Astrocyte (in vitro differentiated cells and primary cell): Measurements from ENCODE around the gene P4HB. TPM values are rescaled to one million over a fixed set of nuclear protein-coding genes. Genes with fewer than 3 reads are reported as not detected.
A peak's percentile ranks its signal among the peaks of the same experiment; 100 is the strongest.

Experiments used
- DNase-seq: peaks from one replicate; pipeline ENCODE4 v3.0.0-alpha.2; 2010; ENCODE audit warnings: low read depth
- FAIRE-seq: peaks from 2 replicates; lab custom pipeline; 2011; peaks lifted over from hg19 to GRCh38; lab: Jason Lieb, UNC
- H2AFZ ChIP-seq: 2 replicates; pipeline ENCODE4 v1.6.0; 2012; ENCODE audit warnings: low read depth, low read length, inconsistent platforms
- H3K27ac ChIP-seq: 2 replicates; pipeline ENCODE4 v1.5.1; 2011; ENCODE audit warnings: low read depth, low read length, inconsistent platforms
- H3K27me3 ChIP-seq: 2 replicates; pipeline ENCODE4 v1.6.0; 2011; ENCODE audit warnings: low read length, inconsistent platforms; ENCODE audit not compliant: insufficient read depth
- H3K36me3 ChIP-seq: 2 replicates; pipeline ENCODE4 v1.5.1; 2011; ENCODE audit warnings: low read length, inconsistent platforms; ENCODE audit not compliant: insufficient read depth
- H3K4me1 ChIP-seq: 2 replicates; pipeline ENCODE4 v1.5.1; 2011; ENCODE audit warnings: low read length, inconsistent platforms; ENCODE audit not compliant: insufficient read depth
- H3K4me2 ChIP-seq: 2 replicates; pipeline ENCODE4 v1.6.0; 2012; ENCODE audit warnings: low read length, inconsistent platforms
- H3K4me3 ChIP-seq: 2 replicates; pipeline ENCODE4 v1.5.1; 2011; ENCODE audit warnings: low read depth, mild to moderate bottlenecking, low read length, inconsistent platforms; ENCODE audit not compliant: insufficient read depth
- H3K79me2 ChIP-seq: 2 replicates; pipeline ENCODE4 v1.6.0; 2012; ENCODE audit warnings: mild to moderate bottlenecking, low read length, inconsistent platforms; ENCODE audit not compliant: insufficient read depth
- H3K9ac ChIP-seq: 2 replicates; pipeline ENCODE4 v1.6.0; 2012; ENCODE audit warnings: mild to moderate bottlenecking, low read length, inconsistent platforms
- H3K9me3 ChIP-seq: 2 replicates; pipeline ENCODE4 v1.5.1; 2012; ENCODE audit warnings: low read depth, mild to moderate bottlenecking, low read length, inconsistent platforms; ENCODE audit not compliant: insufficient read depth
- H4K20me1 ChIP-seq: 2 replicates; pipeline ENCODE4 v1.6.0; 2012; ENCODE audit warnings: low read length, inconsistent platforms; ENCODE audit not compliant: insufficient read depth
- H3K27ac Mint-ChIP-seq: one replicate; pipeline ENCODE4 v1.8.0; 2021; ENCODE audit warnings: mild to moderate bottlenecking, mixed read lengths; ENCODE audit not compliant: unreplicated experiment
- H3K27me3 Mint-ChIP-seq: one replicate; pipeline ENCODE4 v1.8.0; 2021; ENCODE audit warnings: low read depth, mixed read lengths; ENCODE audit not compliant: unreplicated experiment
- H3K36me3 Mint-ChIP-seq: one replicate; pipeline ENCODE4 v1.8.0; 2021; ENCODE audit warnings: low read depth, mixed read lengths; ENCODE audit not compliant: unreplicated experiment
- H3K4me1 Mint-ChIP-seq: one replicate; pipeline ENCODE4 v1.8.0; 2021; ENCODE audit warnings: low read depth, mixed read lengths; ENCODE audit not compliant: unreplicated experiment
- H3K4me3 Mint-ChIP-seq: one replicate; pipeline ENCODE4 v1.8.0; 2021; ENCODE audit warnings: mild to moderate bottlenecking, moderate library complexity, mixed read lengths; ENCODE audit not compliant: unreplicated experiment
- H3K9me3 Mint-ChIP-seq: one replicate; pipeline ENCODE4 v1.8.0; 2021; ENCODE audit warnings: mild to moderate bottlenecking, mixed read lengths; ENCODE audit not compliant: unreplicated experiment
- CTCF ChIP-seq: IDR thresholded peaks from 2 replicates; pipeline ENCODE4 v1.5.1; 2011; ENCODE audit warnings: low read depth, mild to moderate bottlenecking, inconsistent platforms, low read length, moderate library complexity; ENCODE audit not compliant: insufficient read depth
- EZH2 ChIP-seq: IDR thresholded peaks from 2 replicates; pipeline ENCODE4 v1.6.1; 2012; ENCODE audit warnings: mild to moderate bottlenecking, low read length, inconsistent platforms; ENCODE audit not compliant: insufficient read depth
- total RNA-seq: library from RNA; stranded (reverse); gene quantifications from 2 replicates; pipeline ENCODE4 v1.2.1, GENCODE V29; 2021

Gene P4HB
- total RNA-seq, 1 donor from 2014 or later: 1,268 TPM

- peak overlapping the region; percentile 93 for H3K4me3 Mint-ChIP-seq
- no peak overlapping the region for H3K27ac Mint-ChIP-seq
- peaks cover 32% of the 10 kb centered on the region for H3K4me1 ChIP-seq
- no peaks in the 10 kb centered on the region for H3K9me3 Mint-ChIP-seq
- DNase-seq: no peak
- peaks cover 29% of the 10 kb centered on the region for H3K4me1 Mint-ChIP-seq
- peak overlapping the region; percentile 99 for H3K4me2 ChIP-seq
- peaks cover 33% of the 10 kb centered on the region for H3K36me3 ChIP-seq
- FAIRE-seq: no peak
- no peaks in the 10 kb centered on the region for H3K27me3 ChIP-seq
- H3K27me3 Mint-ChIP-seq: no peaks in the 10 kb centered on the region
- no peaks in the 10 kb centered on the region for H3K9me3 ChIP-seq
- no peak overlapping the region for H2AFZ ChIP-seq
- H4K20me1 ChIP-seq: peaks cover 57% of the 10 kb centered on the region
- H3K4me3 ChIP-seq: peak overlapping the region; percentile 93
- H3K27ac ChIP-seq: no peak overlapping the region
- TF ChIP-seq CTCF (no peak), EZH2 (no peak)
- peak overlapping the region; percentile 97 for H3K9ac ChIP-seq
- H3K36me3 Mint-ChIP-seq: peaks cover 15% of the 10 kb centered on the region
- peaks cover 88% of the 10 kb centered on the region for H3K79me2 ChIP-seq
Measured at GRCh38 chr17:81889602-81890001, 29.3 kb upstream of the P4HB start.

- Histone ChIP-seq H3K36me3 (peaks cover 33% of the 10 kb centered on the region), H3K9ac (peak overlapping the region; percentile 97), H3K4me3 (no peak overlapping the region), H3K4me1 (peaks cover 37% of the 10 kb centered on the region), H3K27ac (no peak overlapping the region), H3K27me3 (no peaks in the 10 kb centered on the region), H2AFZ (no peak overlapping the region), H3K79me2 (peaks cover 86% of the 10 kb centered on the region), H3K4me2 (no peak overlapping the region), H4K20me1 (peaks cover 62% of the 10 kb centered on the region), H3K9me3 (no peaks in the 10 kb centered on the region)
- peaks cover 31% of the 10 kb centered on the region for H3K4me1 Mint-ChIP-seq
- TF ChIP-seq CTCF (no peak), EZH2 (no peak)
- FAIRE-seq (no peak), DNase-seq (no peak)
- peak overlapping the region; percentile 47 for H3K27ac Mint-ChIP-seq
- H3K4me3 Mint-ChIP-seq: peak overlapping the region; percentile 71
- no peaks in the 10 kb centered on the region for H3K9me3 Mint-ChIP-seq
- H3K36me3 Mint-ChIP-seq: peaks cover 19% of the 10 kb centered on the region
- no peaks in the 10 kb centered on the region for H3K27me3 Mint-ChIP-seq
Measured at GRCh38 chr17:81888988-81889595, 28.8 kb upstream of the P4HB start.
